ENCODE data around the gene ARID3C. TPM values are rescaled to one million over a fixed set of nuclear protein-coding genes. Genes with fewer than 3 reads are reported as not detected.

ARID3C gene
- total and polyA plus RNA-seq, 2 of the 8 experiments (the other 6 are each of a cell fraction or from before 2014, with no cell fraction given): 0.08 TPM; not detected in 1

DNA sequence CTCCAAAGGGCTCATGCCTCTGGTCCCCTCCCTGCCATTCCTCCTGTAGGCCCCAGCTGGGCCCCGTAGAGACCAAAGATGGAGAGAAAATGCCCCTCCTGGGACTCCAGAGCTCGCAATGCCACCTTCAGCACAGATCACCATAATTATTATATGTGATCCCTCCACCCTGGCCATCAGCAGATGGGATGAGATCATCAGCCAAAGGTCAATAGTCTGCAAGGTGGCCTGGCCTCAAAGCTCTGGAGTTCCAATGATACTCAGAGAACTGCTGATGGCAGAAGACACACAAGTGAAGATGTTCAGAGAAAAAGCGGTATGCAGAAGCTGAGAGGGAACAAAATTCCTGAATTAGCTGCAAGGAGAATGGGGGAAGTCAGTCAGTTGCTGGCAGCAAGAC lies 22.0 kb downstream of the ARID3C start (continued):
- TF ChIP-seq, protein P1, sequence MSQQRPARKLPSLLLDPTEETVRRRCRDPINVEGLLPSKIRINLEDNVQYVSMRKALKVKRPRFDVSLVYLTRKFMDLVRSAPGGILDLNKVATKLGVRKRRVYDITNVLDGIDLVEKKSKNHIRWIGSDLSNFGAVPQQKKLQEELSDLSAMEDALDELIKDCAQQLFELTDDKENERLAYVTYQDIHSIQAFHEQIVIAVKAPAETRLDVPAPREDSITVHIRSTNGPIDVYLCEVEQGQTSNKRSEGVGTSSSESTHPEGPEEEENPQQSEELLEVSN (IDR thresholded peaks at IDR 0.05): no peak
- TF ChIP-seq GTF2F1 (IDR thresholded peaks at IDR 0.05; ENCODE audit: borderline replicate concordance, low read depth, low read length) (no peak), KDM4A (IDR thresholded peaks at IDR 0.05; ENCODE audit: low read depth, low read length, severe bottlenecking) (no peak), FOSL1 (IDR thresholded peaks at IDR 0.05; ENCODE audit: insufficient read depth, low read depth, low read length) (no peak), EP300 (IDR thresholded peaks at IDR 0.05; ENCODE audit: borderline replicate concordance in 1 of 2, low read depth in 2 of 2, low read length in 2 of 2) (no peak), SAP30 (IDR thresholded peaks at IDR 0.05; ENCODE audit: insufficient read depth, insufficient replicate concordance, low read length) (no peak), JUND (IDR thresholded peaks at IDR 0.05; ENCODE audit: low read length) (no peak)
